A204.1 (cell line): ENCODE data around the gene AFMID.

Experiments
- FAIRE-seq: peaks from 2 replicates; lab custom pipeline; 2012; peaks lifted over from hg19 to GRCh38; lab: Jason Lieb, UNC

AFMID gene

GRCh38 chr17:78180083-78180482 lies 7.1 kb upstream of the AFMID start:
- no peak for FAIRE-seq

GRCh38 chr17:78180508-78180907 lies 6.7 kb upstream of the AFMID start:
- no peak for FAIRE-seq

- FAIRE-seq: no peak
These were observed 4.7 kb upstream of the AFMID start for GRCh38 chr17:78182504-78182903.

- FAIRE-seq: no peak
These were observed 3.2 kb upstream of the AFMID start for GRCh38 chr17:78183916-78184315.

GRCh38 chr17:78184351-78184750 lies 2.8 kb upstream of the AFMID start:
- FAIRE-seq: no peak

- no peak for FAIRE-seq
These were observed 2.3 kb upstream of the AFMID start for GRCh38 chr17:78184868-78185267.

GRCh38 chr17:78185981-78186691 lies 1.0 kb upstream of the AFMID start:
- FAIRE-seq: no peak

GRCh38 chr17:78196716-78197115 lies 9.6 kb downstream of the AFMID start:
- no peak for FAIRE-seq

- no peak for FAIRE-seq
These were observed 10.1 kb downstream of the AFMID start for GRCh38 chr17:78197147-78197832.

- FAIRE-seq: no peak
These were observed 13.3 kb downstream of the AFMID start for GRCh38 chr17:78200451-78200850.

GRCh38 chr17:78202666-78203065 lies 15.5 kb downstream of the AFMID start:
- no peak for FAIRE-seq

- FAIRE-seq: no peak
These were observed 17.4 kb downstream of the AFMID start for GRCh38 chr17:78204387-78205123.

GRCh38 chr17:78205124-78205775 lies 18.1 kb downstream of the AFMID start:
- no peak for FAIRE-seq

GRCh38 chr17:78206298-78206697 lies 19.1 kb downstream of the AFMID start:
- FAIRE-seq: no peak

GRCh38 chr17:78208486-78208885 lies 21.3 kb downstream of the AFMID start:
- FAIRE-seq: no peak

- no peak for FAIRE-seq
These were observed 22.9 kb downstream of the AFMID start for GRCh38 chr17:78210111-78210510.

GRCh38 chr17:78211032-78211431 lies 23.9 kb downstream of the AFMID start:
- FAIRE-seq: no peak

GRCh38 chr17:78214016-78214705 lies 27.0 kb downstream of the AFMID start, which contains the start of gene BIRC5:
BIRC5 (plus strand) TSS chr17:78214253; CDS start chr17:78214317, 64 bp downstream.
- FAIRE-seq: no peak

GRCh38 chr17:78214706-78215061 lies 27.5 kb downstream of the AFMID start:
- FAIRE-seq: no peak

- FAIRE-seq: no peak
These were observed 32.4 kb downstream of the AFMID start for GRCh38 chr17:78219396-78220150.

- no peak for FAIRE-seq
These were observed 35.9 kb downstream of the AFMID start for GRCh38 chr17:78223061-78223460.
